SK-N-DZ (cell line): ENCODE data around the gene ADRM1. TPM values are rescaled to one million over a fixed set of nuclear protein-coding genes. Genes with fewer than 3 reads are reported as not detected.

Source experiments
- DNase-seq: peaks from one replicate; pipeline ENCODE4 v3.0.0-alpha.2; 2015; ENCODE audit warnings: low spot score
- polyA plus RNA-seq, 2 experiments: library from polyadenylated mRNA; depleted of rRNA; stranded (reverse); fragments of >200 nt; gene quantifications; 2 replicates each; pipeline ENCODE4 v1.2.3, GENCODE V29; 2014

The ADRM1 gene
- 295 and 299 TPM in 2 replicates for polyA plus RNA-seq (2014; cell fraction: cytosol; rRNA removed)
- polyA plus RNA-seq (2014; cell fraction: nucleus; rRNA removed), result 293 and 298 TPM in 2 replicates

GRCh38 chr20:62302341-62303061 lies at the start of gene ADRM1:
TSS of gene ADRM1 (plus strand) at chr20:62302997. CDS start at chr20:62303569, 572 bp downstream.
- DNase-seq, result peak; percentile 99

DNA sequence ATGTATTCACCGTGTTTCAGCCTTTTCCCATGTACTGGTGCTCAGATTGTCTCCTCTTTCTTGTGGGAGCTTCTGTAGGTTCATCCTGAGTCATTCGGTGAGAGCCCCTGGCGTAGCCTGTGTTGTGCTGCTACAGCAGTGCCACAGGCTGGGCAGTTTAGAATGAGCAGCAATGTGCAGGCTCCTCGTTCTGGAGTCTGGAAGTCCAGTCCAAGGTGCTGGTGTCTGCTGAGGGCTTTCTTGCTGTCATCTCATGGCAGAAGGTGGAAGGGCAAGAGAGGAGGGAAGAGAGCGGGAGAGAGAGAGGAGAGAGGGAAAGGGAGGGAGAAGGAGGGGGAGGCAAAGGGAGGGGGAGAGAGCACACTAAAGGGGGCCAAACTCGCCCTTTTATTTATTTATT lies 49.4 kb upstream of the ADRM1 start:
- DNase-seq, result no peak

DNA sequence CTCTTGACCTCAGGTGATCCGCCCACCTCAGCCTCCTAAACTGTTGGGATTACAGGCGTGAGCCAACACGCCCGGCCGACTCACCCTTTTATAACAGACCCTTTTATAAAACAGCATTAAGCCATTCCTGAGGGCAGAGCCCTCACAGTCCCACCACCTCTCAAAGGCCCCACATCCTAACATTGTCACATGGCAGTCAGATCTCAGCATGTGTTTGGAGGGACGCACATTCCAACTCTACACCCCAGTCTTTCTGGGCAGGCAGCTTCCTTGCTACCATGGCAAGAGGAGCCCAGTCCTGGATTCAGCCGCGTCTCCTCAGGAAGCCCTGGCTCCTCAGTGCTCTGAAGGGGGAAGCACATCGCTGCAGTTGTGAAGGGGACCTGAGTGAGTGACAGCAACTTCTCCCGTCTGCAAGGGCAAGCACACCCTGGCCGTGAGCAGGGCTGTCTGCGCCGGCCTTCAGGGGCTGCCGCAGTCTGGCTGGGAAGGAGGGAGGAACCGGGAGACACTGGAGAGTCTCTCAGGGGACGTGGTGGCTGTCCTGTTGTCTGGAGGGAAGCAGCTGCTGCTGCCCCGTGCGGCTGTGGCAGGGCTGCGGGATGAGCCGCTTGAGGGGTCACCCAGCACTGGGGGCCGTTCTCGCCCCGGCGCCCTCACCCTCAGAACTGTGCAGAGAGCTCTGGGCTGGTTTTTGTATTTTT lies 48.6 kb upstream of the ADRM1 start:
- DNase-seq, result peak; percentile 82

GRCh38 chr20:62255976-62256375 lies 46.8 kb upstream of the ADRM1 start:
- no peak for DNase-seq

DNA sequence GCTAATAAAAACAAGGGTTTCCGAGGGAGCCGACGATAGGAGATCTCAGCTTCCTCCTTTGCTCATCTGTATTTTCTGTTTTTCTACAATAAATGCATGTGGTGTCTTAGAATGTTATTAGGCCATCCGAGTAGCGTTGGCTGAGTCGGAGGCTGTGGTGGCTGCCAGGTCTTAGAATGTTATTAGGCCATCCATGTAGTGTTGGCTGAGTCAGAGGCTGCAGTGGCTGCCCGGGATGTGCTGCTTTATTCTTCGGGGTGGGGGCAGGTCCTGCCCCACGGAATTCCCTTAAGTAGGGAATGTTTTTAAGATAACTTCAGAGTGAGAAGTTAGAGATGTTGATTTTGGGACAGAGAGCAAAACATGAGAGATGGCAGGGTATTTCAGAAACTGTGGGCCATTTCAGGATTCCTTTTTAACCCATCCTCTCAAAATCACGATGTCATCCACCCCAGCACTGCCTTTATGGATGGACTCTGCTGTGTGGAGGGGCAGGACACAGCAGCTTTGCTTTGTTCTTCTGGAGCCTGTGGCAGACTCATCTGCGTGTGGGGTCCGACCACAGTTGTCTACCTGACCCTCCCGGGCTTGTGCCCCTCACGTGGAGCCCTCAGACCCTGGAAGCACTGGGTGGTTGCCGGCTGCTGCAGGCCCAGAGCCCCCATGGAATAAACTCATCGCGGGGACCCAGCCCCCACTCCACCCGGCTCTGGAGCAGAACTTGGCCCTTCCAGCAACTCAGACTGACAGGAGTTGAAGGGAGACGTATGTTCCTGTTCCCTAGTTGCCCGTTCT lies 44.1 kb upstream of the ADRM1 start:
- DNase-seq, result no peak

DNA sequence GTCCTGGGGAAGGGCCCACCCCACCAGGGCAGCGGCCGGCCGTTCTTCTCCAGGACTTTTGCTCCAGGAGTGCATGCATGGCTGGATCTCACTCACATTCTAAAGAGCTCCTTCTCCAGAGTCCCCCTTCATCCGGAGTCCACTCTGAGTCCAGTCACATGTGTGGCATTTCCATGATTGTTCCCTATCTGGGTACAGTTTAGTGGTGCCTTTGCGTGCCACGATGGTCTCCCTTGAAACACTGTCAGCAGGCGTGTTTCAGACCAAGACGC lies 43.6 kb upstream of the ADRM1 start:
- no peak for DNase-seq

DNA sequence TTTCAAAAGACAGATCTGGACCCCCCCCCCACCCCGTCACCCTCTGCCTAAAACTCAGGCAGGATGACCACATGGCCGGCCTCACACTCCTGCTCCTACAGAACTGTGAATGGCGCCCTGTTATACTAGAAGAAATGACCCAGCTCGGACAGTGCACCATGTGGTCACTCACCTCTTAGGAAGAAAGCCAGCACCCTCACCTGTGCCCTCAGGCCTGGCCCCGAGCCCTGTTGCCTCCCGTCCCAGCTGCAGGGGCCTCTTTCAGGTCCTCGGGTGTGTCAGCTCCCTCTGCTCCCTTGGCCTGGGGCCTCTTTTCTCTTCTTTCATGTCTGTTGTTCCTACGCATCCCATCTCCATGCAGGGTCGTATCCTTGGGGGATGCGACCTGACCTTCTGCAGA lies 40.7 kb upstream of the ADRM1 start:
- no peak for DNase-seq

DNA sequence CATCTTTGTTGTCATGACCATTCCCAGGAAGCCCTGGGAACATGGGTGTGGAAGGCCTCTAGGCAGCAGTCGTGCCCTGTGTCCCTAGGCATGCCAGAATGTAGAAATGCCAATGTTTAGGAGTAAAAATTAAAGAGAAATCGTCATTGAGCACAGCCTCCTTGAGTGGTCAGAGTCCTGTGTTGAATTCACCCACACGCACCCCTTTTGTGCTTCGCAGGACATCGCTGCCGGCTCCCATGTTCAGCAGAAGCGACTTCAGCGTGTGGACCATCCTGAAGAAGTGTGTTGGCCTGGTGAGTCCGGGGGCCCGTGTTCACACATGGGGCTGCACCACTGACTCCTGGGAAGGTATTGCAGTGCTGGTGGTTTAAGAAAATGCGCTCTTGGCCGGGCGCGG lies 39.4 kb upstream of the ADRM1 start:
- DNase-seq, result no peak

- no peak for DNase-seq
Measured at GRCh38 chr20:62265365-62265764, 37.4 kb upstream of the ADRM1 start.

DNA sequence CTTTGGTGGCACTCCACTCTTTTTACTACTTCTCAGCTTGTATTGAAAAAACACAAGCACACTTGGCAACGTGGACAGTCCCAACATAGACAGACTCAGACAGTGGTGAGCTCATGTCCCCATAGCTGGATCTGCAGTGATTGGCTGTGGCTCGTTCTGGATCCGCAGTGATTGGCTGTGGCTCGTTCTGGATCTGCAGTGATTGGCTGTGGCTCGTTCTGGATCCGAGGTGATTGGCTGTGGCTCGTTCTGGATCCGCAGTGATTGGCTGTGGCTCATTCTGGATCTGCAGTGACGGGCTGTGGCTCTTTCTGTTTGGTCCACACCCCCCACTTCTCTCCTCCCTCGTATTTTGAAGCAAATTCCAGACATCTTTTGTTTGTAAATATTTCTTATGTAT lies 36.5 kb upstream of the ADRM1 start:
- DNase-seq, result no peak

DNA sequence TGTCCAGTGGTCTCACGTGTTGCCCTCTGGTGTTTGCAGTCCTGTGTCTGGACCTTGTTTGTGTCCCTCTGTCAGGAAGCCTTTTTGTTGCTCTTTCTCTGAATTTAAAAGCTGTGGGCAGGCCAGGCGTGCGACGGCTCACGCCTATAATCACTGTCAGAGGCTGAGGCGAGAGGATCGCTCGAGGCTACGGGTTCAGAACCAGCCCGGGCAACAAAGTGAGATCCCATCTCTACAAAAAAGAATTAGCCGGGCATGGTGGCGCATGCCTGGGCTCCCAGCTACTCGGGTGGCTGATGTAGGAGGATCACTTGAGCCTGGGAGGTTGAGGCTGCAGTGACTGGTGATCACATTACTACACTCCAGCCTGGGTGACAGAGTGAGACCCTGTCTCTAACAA lies 35.9 kb upstream of the ADRM1 start:
- DNase-seq, result no peak

DNA sequence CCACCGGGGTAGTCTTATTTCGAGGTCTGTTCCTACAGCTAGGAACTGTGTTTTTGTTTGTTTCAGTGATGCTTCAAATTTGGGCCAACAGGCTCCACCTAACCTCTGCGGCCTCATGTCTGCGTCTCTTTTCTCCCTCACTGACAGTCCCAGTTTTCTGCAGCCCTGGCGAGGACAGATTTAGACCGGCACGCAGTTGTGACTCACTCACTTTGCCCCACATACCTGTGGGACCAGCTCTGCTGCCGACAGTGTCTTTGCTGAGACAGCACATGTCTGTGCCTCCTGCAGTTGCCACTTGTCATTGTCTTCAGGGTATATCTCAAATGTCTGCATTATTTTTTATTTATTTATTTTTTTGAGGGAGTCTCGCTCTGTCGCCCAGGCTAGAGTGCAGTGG lies 35.3 kb upstream of the ADRM1 start:
- DNase-seq, result no peak

GRCh38 chr20:62268228-62268900 lies 34.4 kb upstream of the ADRM1 start:
- no peak for DNase-seq

- DNase-seq, result no peak
Measured at GRCh38 chr20:62269378-62269777, 33.4 kb upstream of the ADRM1 start.

GRCh38 chr20:62269871-62270270 lies 32.9 kb upstream of the ADRM1 start:
- DNase-seq, result no peak

GRCh38 chr20:62272200-62272599 lies 30.6 kb upstream of the ADRM1 start:
- DNase-seq, result no peak

- no peak for DNase-seq
Measured at GRCh38 chr20:62273416-62273815, 29.4 kb upstream of the ADRM1 start.

DNA sequence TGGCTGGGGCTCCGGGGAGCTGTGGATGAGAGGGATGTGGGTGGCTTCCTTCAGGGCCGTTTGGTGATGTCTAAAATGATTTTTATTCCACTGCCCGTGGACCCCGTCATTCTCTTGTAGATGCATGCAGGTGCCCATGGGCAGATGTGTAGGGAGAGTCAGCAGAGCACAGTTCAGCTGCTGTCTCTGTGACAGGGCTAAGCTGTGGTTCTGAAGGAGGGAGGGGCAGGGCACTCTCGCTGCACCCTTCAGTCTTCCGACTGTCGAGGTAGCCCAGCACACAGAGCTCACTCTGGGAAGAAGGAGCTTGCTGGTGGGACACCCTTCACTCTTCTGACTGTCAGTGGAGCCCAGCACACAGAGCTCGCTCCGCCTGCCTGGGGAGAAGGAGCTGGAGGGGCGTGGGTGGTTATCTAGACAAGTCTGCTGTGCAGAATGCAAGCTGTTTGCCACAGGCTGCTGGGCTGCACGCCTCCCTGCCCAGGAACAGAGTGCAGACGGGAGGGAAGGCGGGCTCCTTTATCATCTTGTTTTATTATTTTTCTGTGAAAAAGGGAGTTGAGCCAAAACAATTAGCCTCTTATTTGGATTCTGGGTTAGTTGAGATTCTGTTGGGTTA lies 28.4 kb upstream of the ADRM1 start:
- no peak for DNase-seq

- DNase-seq, result no peak
Measured at GRCh38 chr20:62275219-62275618, 27.6 kb upstream of the ADRM1 start.

GRCh38 chr20:62276439-62276838 lies 26.4 kb upstream of the ADRM1 start:
- no peak for DNase-seq

DNA sequence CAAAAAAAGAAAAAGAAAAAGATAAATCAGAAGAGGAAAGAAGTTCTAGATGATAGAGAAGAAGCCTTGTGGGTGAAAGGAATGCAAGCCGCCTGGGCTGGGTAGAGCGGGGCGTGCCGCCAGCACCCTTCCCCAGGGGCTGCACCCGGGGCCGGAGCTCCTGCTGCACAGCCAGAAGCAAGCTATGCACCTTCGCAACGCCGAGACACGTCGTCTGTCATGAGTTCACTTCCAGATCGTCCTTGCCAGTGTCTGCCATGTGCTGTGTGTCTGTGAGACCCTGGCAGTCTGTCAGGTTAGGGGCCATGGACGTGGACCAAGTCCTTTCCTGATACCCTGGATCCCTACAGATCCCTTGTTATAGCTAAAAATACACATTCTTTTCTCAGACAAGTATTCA lies 25.5 kb upstream of the ADRM1 start:
- DNase-seq, result no peak

DNA sequence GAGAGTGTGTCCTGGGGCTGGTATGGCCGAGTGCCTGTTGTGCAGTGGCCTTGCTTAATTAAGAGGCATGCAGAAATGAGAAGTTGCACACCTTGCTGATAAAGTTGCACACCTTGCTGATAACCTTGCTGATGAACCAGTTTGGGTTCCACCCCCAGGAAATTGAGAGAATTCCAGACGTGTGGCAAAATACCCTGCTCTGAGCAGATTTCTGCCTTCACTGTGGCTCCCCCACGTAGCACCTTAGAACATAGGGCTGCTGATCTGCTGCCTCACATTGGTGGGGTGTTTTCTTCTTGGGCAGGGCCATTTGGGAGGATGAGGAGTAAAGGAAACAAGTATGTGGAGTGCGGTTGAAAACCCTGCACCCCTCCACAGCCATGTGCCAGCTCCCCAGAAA lies 22.5 kb upstream of the ADRM1 start:
- DNase-seq, result no peak
